Mucosa of descending colon (tissue), 3 donors: Measurements from ENCODE around the gene GPC6. TPM values are rescaled to one million over a fixed set of nuclear protein-coding genes. Genes with fewer than 3 reads are reported as not detected.

Experiments
- ATAC-seq: fragments of 200-7000 bp; cut with Tn5 transposase; one replicate; pipeline ENCODE4 v1.9.1; 2020; ENCODE audit warnings: mild to moderate bottlenecking, moderate library complexity
- DNase-seq, 3 donors: peaks; one replicate each; pipeline ENCODE4 v3.0.0-alpha.2; 2020
- H3K36me3 ChIP-seq: fragments of 200-600 bp; one replicate; pipeline ENCODE4 v1.8.0; 2021; ENCODE audit warnings: low read depth, mild to moderate bottlenecking
- H3K4me1 ChIP-seq: fragments of 200-600 bp; one replicate; pipeline ENCODE4 v1.8.0; 2021; ENCODE audit warnings: low read depth, mild to moderate bottlenecking
- H3K4me3 ChIP-seq: fragments of 200-600 bp; one replicate; pipeline ENCODE4 v1.8.0; 2021; ENCODE audit warnings: mild to moderate bottlenecking
- H3K9me3 ChIP-seq: fragments of 200-600 bp; one replicate; pipeline ENCODE4 v1.8.0; 2021; ENCODE audit warnings: mild to moderate bottlenecking
- intact Hi-C, 2 donors: fragments of 100-400 bp; cut with DNase I in 1 of 2; cut with micrococcal nuclease in 1 of 2; formaldehyde crosslinking; loops; one replicate each; pipeline versions ENCODE4 v1.11.0 to v1.11.1; 2022; cut with DNase I, micrococcal nuclease
- total RNA-seq, 3 donors: library from RNA; stranded (reverse); fragmentation: NEBNext Ultra II Directional in 2 of 3; extraction: Animal tissue kit (Norgen Biotek cat#: 25700) in 2 of 3; gene quantifications; one replicate each; pipeline versions ENCODE4 v1.2.1 to v1.2.4, GENCODE V29; 2021 to 2023
- TF ChIP-seq, protein P1 (sequence below): fragments of 200-600 bp; IDR thresholded peaks from one replicate; pipeline ENCODE4 v1.8.0; 2022; ENCODE audit warnings: antibody characterized with exemption, mild to moderate bottlenecking
- donor health status: DM: no; HTN: no; CAD: no; lungs with moderate emphysema.
- donor health status: DM: no; HTN: no; CAD: no.
- donor health status: DM: no; HTN: yes; CAD: no.

Gene GPC6
- total RNA-seq, 3 donors from 2014 or later: 2.7 to 11.3 (median 7.5) TPM

DNA sequence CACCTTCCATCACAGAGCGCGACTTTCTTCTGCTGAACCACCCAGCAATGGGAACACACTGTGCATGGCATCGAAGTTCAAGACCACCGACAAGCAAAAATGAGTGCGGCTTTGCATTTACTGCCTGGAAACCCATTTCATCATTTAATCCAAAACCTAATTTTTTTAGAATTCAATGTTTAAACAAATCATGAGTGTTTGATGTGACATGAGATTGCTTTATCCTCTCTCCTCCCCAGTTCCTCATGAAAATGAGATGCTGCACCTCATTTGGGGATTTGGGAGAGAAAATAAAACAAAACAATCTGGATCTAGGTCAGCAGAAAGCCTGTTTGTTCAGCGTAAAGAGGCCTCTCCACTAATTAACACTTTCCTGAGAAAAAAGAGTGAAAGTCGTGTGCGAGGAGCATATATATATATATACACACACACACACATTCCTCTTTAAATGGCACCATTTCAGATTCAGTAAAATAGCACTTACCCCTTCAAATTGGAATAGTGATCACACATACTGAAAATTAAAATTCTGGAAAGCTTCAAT, 1126.6 kb downstream of the GPC6 start:
- no peak overlapping the region for H3K4me3 ChIP-seq
- no peak for DNase-seq
- no peaks in the 10 kb centered on the region for H3K4me1 ChIP-seq
- TF ChIP-seq, protein P1, sequence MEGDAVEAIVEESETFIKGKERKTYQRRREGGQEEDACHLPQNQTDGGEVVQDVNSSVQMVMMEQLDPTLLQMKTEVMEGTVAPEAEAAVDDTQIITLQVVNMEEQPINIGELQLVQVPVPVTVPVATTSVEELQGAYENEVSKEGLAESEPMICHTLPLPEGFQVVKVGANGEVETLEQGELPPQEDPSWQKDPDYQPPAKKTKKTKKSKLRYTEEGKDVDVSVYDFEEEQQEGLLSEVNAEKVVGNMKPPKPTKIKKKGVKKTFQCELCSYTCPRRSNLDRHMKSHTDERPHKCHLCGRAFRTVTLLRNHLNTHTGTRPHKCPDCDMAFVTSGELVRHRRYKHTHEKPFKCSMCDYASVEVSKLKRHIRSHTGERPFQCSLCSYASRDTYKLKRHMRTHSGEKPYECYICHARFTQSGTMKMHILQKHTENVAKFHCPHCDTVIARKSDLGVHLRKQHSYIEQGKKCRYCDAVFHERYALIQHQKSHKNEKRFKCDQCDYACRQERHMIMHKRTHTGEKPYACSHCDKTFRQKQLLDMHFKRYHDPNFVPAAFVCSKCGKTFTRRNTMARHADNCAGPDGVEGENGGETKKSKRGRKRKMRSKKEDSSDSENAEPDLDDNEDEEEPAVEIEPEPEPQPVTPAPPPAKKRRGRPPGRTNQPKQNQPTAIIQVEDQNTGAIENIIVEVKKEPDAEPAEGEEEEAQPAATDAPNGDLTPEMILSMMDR: no peak
- H3K36me3 ChIP-seq: no peaks in the 10 kb centered on the region
- no peaks in the 10 kb centered on the region for H3K9me3 ChIP-seq
- ATAC-seq: no peak
- intact Hi-C loops: no loop called here

DNA sequence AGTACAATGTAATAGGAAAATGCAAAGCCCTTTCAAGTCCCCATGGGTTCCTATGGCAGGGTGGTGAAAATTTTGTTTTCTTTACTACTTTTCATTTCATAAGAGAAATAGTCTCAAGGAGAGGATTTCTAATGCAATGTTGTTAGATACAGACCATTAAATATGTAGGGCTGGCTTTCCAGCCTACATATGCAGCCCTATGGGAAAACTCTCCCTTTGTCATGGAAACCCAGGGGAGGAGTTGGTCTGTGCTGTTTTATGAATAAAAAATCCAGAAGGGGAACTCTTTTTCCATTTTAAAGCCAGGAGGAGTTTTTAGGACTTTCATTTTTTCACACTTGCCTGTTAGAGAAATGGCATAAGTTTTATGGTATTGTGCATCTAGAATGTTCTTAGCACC, 1133.3 kb downstream of the GPC6 start:
- H3K9me3 ChIP-seq: no peaks in the 10 kb centered on the region
- H3K4me1 ChIP-seq: no peaks in the 10 kb centered on the region
- ATAC-seq (no peak), DNase-seq (no peak)
- TF ChIP-seq, protein P1: no peak
- H3K4me3 ChIP-seq: no peak overlapping the region
- intact Hi-C loops: no loop called here
- no peaks in the 10 kb centered on the region for H3K36me3 ChIP-seq

DNA sequence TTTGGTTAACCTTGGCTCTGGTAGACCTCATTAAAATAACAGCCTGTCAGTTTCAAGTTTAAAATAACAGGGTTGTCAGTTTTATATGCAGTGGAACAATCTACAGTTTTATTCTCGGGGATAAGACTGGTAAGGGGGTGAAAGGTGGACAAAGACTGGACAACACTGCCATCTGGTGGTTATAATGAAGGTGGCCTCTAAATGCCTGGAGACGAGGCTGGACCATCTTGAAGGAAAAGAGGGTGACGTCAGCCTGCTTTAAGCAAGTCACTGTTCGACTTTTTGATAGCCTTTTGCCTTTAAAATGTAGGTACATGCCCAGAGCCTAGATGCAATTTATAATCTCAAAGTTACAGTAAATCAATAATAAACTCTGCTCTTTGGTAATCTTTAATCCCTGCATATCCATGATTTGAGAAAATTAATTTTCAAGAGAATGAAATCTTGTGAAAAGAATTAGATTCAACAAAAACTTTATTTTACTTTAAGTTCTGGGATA, 1135.9 kb downstream of the GPC6 start:
- TF ChIP-seq, protein P1: peak; percentile 80
- intact Hi-C loops: no loop called here
- ATAC-seq: peak; percentile 91
- H3K9me3 ChIP-seq: no peaks in the 10 kb centered on the region
- no peaks in the 10 kb centered on the region for H3K4me1 ChIP-seq
- peak in 1 of 3 donors; percentile 74 for DNase-seq
- no peak overlapping the region for H3K4me3 ChIP-seq
- no peaks in the 10 kb centered on the region for H3K36me3 ChIP-seq

DNA sequence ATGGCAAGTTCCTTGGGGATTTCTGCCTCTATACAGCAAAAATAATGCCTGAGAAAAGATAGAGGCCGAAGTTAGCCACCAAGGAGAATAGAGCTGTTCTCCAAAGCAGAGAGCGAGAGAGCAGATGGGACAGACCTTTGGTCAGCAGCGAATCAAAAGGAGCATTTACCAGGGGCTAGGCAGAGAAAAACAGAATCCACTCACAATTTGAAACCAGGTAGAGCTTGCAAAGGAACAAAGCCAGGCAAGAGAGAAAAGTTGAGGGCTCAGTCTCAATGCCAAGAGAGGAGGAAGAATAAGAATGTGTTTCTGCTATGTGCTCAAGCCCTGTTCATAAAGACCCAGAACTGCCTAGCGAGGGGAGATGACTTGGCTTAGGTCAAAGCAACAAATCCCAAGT, 1140.1 kb downstream of the GPC6 start:
- no peak for DNase-seq
- H3K4me1 ChIP-seq: no peaks in the 10 kb centered on the region
- H3K36me3 ChIP-seq: no peaks in the 10 kb centered on the region
- no peaks in the 10 kb centered on the region for H3K9me3 ChIP-seq
- ATAC-seq: no peak
- TF ChIP-seq, protein P1: no peak
- no peak overlapping the region for H3K4me3 ChIP-seq
- intact Hi-C loops: no loop called here

DNA sequence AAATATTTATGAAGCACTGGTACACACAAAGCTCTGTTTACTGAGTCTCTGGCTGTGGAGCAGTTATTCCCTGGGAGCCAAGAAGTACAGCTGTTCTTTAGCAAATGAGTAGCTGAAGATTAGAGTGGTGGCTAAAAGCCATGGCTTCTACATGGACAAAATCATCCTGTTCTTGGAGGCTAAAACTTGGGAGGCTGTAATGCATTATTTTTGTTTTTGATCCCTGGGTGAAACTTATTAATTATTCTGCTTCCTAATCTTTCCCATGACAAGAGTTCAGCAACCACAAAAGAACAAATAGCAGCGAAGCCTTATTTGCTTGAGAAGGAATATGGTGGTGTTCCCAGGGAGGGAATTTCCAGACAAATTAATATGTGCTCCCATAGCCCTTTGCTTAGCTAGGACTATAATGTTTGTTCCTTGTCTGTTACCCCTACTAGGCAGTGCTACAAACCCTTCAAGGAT, 1143.4 kb downstream of the GPC6 start:
- Histone ChIP-seq H3K9me3 (no peaks in the 10 kb centered on the region), H3K4me1 (no peaks in the 10 kb centered on the region), H3K4me3 (no peak overlapping the region), H3K36me3 (no peaks in the 10 kb centered on the region)
- ATAC-seq (peak; percentile 45), DNase-seq (peak in 1 of 3 donors; percentile 21)
- intact Hi-C loops: no loop called here
- TF ChIP-seq, protein P1: no peak
